ENCODE results near the gene NAIF1.
"Not testable (repeated sequence)": the region's sequence is repeated elsewhere in the genome, so short reads cannot be mapped to it uniquely, and the experiment has no call there.

Gene NAIF1

GRCh38 chr9:128066713-128067644 lies at the start of gene NAIF1:
TSS of gene NAIF1 (minus strand) at chr9:128067320. CDS start at chr9:128067101, 219 bp downstream.
- H2AFZ ChIP-seq (ENCODE audit: low read depth, low read length) = peak within 1 kb of the TSS; percentile 94
- H3K27me3 ChIP-seq (ENCODE audit: insufficient read depth, low read length) = no peaks in the 10 kb centered on the region
- peaks cover 23% of the 10 kb centered on the region for H3K4me1 ChIP-seq (ENCODE audit: insufficient read depth, low read length)
- peak within 1 kb of the TSS; percentile 88 for H3K4me3 ChIP-seq (ENCODE audit: low read length)
- H3K36me3 ChIP-seq (ENCODE audit: insufficient read depth, low read length) = peaks cover 3% of the 10 kb centered on the region
- H3K9me3 ChIP-seq (ENCODE audit: low read length) = peaks cover 4% of the 10 kb centered on the region

GRCh38 chr9:128116104-128117083 lies 49.3 kb upstream of the NAIF1 start:
- H3K27me3 ChIP-seq (ENCODE audit: insufficient read depth, low read length) = no peaks in the 10 kb centered on the region
- H3K9me3 ChIP-seq (ENCODE audit: low read length) = no peaks in the 10 kb centered on the region
- peaks cover 8% of the 10 kb centered on the region for H3K4me1 ChIP-seq (ENCODE audit: insufficient read depth, low read length)
- no peak overlapping the region for H3K4me3 ChIP-seq (ENCODE audit: low read length)
- H2AFZ ChIP-seq (ENCODE audit: low read depth, low read length) = no peak overlapping the region
- peaks cover 5% of the 10 kb centered on the region for H3K36me3 ChIP-seq (ENCODE audit: insufficient read depth, low read length)

GRCh38 chr9:128115187-128116103 lies 48.3 kb upstream of the NAIF1 start:
- Histone ChIP-seq H3K9me3 (ENCODE audit: low read length) (no peaks in the 10 kb centered on the region), H3K4me1 (ENCODE audit: insufficient read depth, low read length) (peaks cover 8% of the 10 kb centered on the region), H3K27me3 (ENCODE audit: insufficient read depth, low read length) (no peaks in the 10 kb centered on the region), H3K4me3 (ENCODE audit: low read length) (no peak overlapping the region), H2AFZ (ENCODE audit: low read depth, low read length) (no peak overlapping the region), H3K36me3 (ENCODE audit: insufficient read depth, low read length) (no peaks in the 10 kb centered on the region)

GRCh38 chr9:128114326-128115186 lies 47.4 kb upstream of the NAIF1 start:
- Histone ChIP-seq H3K4me3 (ENCODE audit: low read length) (no peak overlapping the region), H3K4me1 (ENCODE audit: insufficient read depth, low read length) (peaks cover 8% of the 10 kb centered on the region), H2AFZ (ENCODE audit: low read depth, low read length) (no peak overlapping the region), H3K9me3 (ENCODE audit: low read length) (no peaks in the 10 kb centered on the region), H3K27me3 (ENCODE audit: insufficient read depth, low read length) (no peaks in the 10 kb centered on the region), H3K36me3 (ENCODE audit: insufficient read depth, low read length) (peaks cover 2% of the 10 kb centered on the region)

GRCh38 chr9:128113526-128114325 lies 46.6 kb upstream of the NAIF1 start:
- Histone ChIP-seq H3K4me1 (ENCODE audit: insufficient read depth, low read length) (peaks cover 8% of the 10 kb centered on the region), H3K4me3 (ENCODE audit: low read length) (no peak overlapping the region), H2AFZ (ENCODE audit: low read depth, low read length) (no peak overlapping the region), H3K36me3 (ENCODE audit: insufficient read depth, low read length) (peaks cover 4% of the 10 kb centered on the region), H3K27me3 (ENCODE audit: insufficient read depth, low read length) (no peaks in the 10 kb centered on the region), H3K9me3 (ENCODE audit: low read length) (no peaks in the 10 kb centered on the region)

- not testable (repeated sequence) for H3K9me3 ChIP-seq (ENCODE audit: low read length)
Measured at GRCh38 chr9:128111726-128112125, 44.6 kb upstream of the NAIF1 start.

GRCh38 chr9:128109050-128109709 lies 42.1 kb upstream of the NAIF1 start:
- Histone ChIP-seq H3K9me3 (ENCODE audit: low read length) (no peaks in the 10 kb centered on the region), H3K4me3 (ENCODE audit: low read length) (no peak overlapping the region), H3K36me3 (ENCODE audit: insufficient read depth, low read length) (peaks cover 37% of the 10 kb centered on the region)

More at GRCh38 chr9:128111726-128112125, 44.6 kb upstream of the NAIF1 start:
- peaks cover 22% of the 10 kb centered on the region for H3K36me3 ChIP-seq (ENCODE audit: insufficient read depth, low read length)
- not testable (repeated sequence) for H2AFZ ChIP-seq (ENCODE audit: low read depth, low read length); H3K4me3 ChIP-seq (ENCODE audit: low read length); H3K27me3 ChIP-seq (ENCODE audit: insufficient read depth, low read length); H3K4me1 ChIP-seq (ENCODE audit: insufficient read depth, low read length)

GRCh38 chr9:128108269-128109049 lies 41.3 kb upstream of the NAIF1 start:
- Histone ChIP-seq H3K36me3 (ENCODE audit: insufficient read depth, low read length) (peaks cover 45% of the 10 kb centered on the region), H3K4me1 (ENCODE audit: insufficient read depth, low read length) (peaks cover 6% of the 10 kb centered on the region), H3K27me3 (ENCODE audit: insufficient read depth, low read length) (no peaks in the 10 kb centered on the region), H3K4me3 (ENCODE audit: low read length) (no peak overlapping the region), H3K9me3 (ENCODE audit: low read length) (no peaks in the 10 kb centered on the region), H2AFZ (ENCODE audit: low read depth, low read length) (no peak overlapping the region)

More at GRCh38 chr9:128109050-128109709, 42.1 kb upstream of the NAIF1 start:
- Histone ChIP-seq H3K4me1 (ENCODE audit: insufficient read depth, low read length) (peaks cover 6% of the 10 kb centered on the region), H3K27me3 (ENCODE audit: insufficient read depth, low read length) (no peaks in the 10 kb centered on the region), H2AFZ (ENCODE audit: low read depth, low read length) (no peak overlapping the region)

GRCh38 chr9:128107468-128108268 lies 40.5 kb upstream of the NAIF1 start:
- H3K9me3 ChIP-seq (ENCODE audit: low read length) = no peaks in the 10 kb centered on the region
- peaks cover 52% of the 10 kb centered on the region for H3K36me3 ChIP-seq (ENCODE audit: insufficient read depth, low read length)
- no peak overlapping the region for H3K4me3 ChIP-seq (ENCODE audit: low read length)
- no peak overlapping the region for H2AFZ ChIP-seq (ENCODE audit: low read depth, low read length)
- H3K27me3 ChIP-seq (ENCODE audit: insufficient read depth, low read length) = no peaks in the 10 kb centered on the region
- peaks cover 6% of the 10 kb centered on the region for H3K4me1 ChIP-seq (ENCODE audit: insufficient read depth, low read length)

Measured in neuron (in vitro differentiated cells).